ENCODE data around the gene COL27A1.

The COL27A1 gene

DNA sequence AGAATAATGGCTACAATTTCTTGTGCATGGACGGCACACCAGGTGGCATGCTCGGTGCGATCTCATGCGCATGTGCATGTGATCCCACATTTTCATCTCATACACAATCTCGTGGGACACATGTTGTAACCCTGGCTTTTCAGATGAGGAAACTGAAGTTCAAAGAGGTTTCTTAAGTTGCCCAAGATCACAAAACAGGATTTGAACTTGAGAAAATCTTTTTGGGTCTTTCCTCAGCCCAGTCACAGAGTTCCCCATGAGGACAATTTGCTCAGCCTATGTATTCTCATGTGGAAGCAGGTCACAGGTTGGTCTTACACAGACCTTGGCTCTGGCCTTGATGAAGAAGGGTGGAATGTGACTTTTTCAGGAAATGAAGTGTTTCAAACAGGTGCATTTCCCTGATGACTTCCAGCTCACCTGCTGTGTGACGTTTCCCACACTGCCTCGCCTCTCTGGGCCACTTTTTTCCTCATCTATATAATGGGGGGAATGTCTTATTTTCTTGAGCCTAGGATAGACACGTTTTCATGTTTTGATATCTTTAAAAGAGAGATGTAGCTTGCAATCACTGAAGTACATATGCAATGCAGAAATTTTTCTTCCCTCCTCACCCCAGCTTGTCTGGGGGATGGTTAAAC, 160.5 kb downstream of the COL27A1 start:
- no peak for ATAC-seq
- TF ChIP-seq GLIS3 (CRISPR knock-in tag; IDR thresholded peaks at IDR 0.05) (no peak), ZFP3 (CRISPR knock-in tag; IDR thresholded peaks at IDR 0.05) (no peak), ZNF70 (CRISPR knock-in tag; IDR thresholded peaks at IDR 0.05) (no peak), ZC3H10 (CRISPR knock-in tag; IDR thresholded peaks at IDR 0.05) (no peak), ISL1 (CRISPR knock-in tag; IDR thresholded peaks at IDR 0.05) (no peak), PPARA (CRISPR knock-in tag; IDR thresholded peaks at IDR 0.05; ENCODE audit: borderline replicate concordance) (no peak), TCF4 (CRISPR knock-in tag; IDR thresholded peaks at IDR 0.05; ENCODE audit: borderline replicate concordance) (no peak), RARB (CRISPR knock-in tag; IDR thresholded peaks at IDR 0.05) (no peak), ARNTL (CRISPR knock-in tag; IDR thresholded peaks at IDR 0.05; ENCODE audit: borderline replicate concordance, low read depth) (no peak), OSR1 (CRISPR knock-in tag; IDR thresholded peaks at IDR 0.05) (no peak), SNAI2 (CRISPR knock-in tag; IDR thresholded peaks at IDR 0.05) (no peak)
- TF ChIP-seq, protein P1, sequence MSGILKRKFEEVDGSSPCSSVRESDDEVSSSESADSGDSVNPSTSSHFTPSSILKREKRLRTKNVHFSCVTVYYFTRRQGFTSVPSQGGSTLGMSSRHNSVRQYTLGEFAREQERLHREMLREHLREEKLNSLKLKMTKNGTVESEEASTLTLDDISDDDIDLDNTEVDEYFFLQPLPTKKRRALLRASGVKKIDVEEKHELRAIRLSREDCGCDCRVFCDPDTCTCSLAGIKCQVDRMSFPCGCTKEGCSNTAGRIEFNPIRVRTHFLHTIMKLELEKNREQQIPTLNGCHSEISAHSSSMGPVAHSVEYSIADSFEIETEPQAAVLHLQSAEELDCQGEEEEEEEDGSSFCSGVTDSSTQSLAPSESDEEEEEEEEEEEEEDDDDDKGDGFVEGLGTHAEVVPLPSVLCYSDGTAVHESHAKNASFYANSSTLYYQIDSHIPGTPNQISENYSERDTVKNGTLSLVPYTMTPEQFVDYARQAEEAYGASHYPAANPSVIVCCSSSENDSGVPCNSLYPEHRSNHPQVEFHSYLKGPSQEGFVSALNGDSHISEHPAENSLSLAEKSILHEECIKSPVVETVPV (CRISPR knock-in tag; IDR thresholded peaks at IDR 0.05), result no peak
- TF ChIP-seq, protein P2, sequence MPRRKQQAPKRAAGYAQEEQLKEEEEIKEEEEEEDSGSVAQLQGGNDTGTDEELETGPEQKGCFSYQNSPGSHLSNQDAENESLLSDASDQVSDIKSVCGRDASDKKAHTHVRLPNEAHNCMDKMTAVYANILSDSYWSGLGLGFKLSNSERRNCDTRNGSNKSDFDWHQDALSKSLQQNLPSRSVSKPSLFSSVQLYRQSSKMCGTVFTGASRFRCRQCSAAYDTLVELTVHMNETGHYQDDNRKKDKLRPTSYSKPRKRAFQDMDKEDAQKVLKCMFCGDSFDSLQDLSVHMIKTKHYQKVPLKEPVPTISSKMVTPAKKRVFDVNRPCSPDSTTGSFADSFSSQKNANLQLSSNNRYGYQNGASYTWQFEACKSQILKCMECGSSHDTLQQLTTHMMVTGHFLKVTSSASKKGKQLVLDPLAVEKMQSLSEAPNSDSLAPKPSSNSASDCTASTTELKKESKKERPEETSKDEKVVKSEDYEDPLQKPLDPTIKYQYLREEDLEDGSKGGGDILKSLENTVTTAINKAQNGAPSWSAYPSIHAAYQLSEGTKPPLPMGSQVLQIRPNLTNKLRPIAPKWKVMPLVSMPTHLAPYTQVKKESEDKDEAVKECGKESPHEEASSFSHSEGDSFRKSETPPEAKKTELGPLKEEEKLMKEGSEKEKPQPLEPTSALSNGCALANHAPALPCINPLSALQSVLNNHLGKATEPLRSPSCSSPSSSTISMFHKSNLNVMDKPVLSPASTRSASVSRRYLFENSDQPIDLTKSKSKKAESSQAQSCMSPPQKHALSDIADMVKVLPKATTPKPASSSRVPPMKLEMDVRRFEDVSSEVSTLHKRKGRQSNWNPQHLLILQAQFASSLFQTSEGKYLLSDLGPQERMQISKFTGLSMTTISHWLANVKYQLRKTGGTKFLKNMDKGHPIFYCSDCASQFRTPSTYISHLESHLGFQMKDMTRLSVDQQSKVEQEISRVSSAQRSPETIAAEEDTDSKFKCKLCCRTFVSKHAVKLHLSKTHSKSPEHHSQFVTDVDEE (CRISPR knock-in tag; IDR thresholded peaks at IDR 0.05), result no peak
- TF ChIP-seq, protein P3, sequence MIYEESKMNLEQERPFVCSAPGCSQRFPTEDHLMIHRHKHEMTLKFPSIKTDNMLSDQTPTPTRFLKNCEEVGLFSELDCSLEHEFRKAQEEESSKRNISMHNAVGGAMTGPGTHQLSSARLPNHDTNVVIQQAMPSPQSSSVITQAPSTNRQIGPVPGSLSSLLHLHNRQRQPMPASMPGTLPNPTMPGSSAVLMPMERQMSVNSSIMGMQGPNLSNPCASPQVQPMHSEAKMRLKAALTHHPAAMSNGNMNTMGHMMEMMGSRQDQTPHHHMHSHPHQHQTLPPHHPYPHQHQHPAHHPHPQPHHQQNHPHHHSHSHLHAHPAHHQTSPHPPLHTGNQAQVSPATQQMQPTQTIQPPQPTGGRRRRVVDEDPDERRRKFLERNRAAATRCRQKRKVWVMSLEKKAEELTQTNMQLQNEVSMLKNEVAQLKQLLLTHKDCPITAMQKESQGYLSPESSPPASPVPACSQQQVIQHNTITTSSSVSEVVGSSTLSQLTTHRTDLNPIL (CRISPR knock-in tag; IDR thresholded peaks at IDR 0.05; ENCODE audit: low read depth), result no peak
- TF ChIP-seq, protein P4, sequence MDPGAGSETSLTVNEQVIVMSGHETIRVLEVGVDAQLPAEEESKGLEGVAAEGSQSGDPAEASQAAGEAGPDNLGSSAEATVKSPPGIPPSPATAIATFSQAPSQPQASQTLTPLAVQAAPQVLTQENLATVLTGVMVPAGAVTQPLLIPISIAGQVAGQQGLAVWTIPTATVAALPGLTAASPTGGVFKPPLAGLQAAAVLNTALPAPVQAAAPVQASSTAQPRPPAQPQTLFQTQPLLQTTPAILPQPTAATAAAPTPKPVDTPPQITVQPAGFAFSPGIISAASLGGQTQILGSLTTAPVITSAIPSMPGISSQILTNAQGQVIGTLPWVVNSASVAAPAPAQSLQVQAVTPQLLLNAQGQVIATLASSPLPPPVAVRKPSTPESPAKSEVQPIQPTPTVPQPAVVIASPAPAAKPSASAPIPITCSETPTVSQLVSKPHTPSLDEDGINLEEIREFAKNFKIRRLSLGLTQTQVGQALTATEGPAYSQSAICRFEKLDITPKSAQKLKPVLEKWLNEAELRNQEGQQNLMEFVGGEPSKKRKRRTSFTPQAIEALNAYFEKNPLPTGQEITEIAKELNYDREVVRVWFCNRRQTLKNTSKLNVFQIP (CRISPR knock-in tag; IDR thresholded peaks at IDR 0.05; ENCODE audit: borderline replicate concordance, low read depth), result no peak
- TF ChIP-seq, protein P5, sequence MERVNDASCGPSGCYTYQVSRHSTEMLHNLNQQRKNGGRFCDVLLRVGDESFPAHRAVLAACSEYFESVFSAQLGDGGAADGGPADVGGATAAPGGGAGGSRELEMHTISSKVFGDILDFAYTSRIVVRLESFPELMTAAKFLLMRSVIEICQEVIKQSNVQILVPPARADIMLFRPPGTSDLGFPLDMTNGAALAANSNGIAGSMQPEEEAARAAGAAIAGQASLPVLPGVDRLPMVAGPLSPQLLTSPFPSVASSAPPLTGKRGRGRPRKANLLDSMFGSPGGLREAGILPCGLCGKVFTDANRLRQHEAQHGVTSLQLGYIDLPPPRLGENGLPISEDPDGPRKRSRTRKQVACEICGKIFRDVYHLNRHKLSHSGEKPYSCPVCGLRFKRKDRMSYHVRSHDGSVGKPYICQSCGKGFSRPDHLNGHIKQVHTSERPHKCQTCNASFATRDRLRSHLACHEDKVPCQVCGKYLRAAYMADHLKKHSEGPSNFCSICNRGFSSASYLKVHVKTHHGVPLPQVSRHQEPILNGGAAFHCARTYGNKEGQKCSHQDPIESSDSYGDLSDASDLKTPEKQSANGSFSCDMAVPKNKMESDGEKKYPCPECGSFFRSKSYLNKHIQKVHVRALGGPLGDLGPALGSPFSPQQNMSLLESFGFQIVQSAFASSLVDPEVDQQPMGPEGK (CRISPR knock-in tag; IDR thresholded peaks at IDR 0.05; ENCODE audit: borderline replicate concordance), result no peak

DNA sequence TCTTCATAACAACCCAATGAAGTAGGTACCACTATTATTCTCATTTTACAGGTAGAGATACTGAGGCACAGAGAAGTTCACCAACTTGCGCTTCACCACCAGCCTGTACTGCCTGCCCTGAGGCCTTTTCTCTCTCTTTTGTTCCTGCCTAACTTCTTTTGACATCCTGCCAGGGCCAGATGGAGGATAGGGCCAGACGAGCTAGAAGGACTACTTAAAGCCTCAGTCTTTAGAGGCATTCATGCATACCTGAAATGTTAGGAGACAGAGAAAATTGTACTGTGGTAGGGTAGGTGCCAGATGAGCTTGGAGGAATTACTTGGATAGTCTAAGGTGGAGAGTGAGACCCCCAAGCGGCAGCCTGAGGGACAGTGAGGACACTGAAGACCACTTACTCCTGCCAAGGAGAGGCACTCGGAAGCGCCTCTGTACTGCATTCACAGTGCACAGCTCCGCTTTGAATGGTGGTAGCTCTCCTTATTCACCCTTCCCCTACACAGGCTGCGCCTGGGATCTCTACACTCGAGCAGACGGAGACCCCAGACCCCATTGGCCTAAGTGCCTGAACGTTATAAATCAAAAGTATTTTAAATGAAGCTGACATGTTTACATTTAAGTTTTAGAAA, 161.4 kb downstream of the COL27A1 start:
- TF ChIP-seq ZNF8 (CRISPR knock-in tag; IDR thresholded peaks at IDR 0.05) (no peak), OSR1 (CRISPR knock-in tag; IDR thresholded peaks at IDR 0.05) (no peak), ARNTL (CRISPR knock-in tag; IDR thresholded peaks at IDR 0.05; ENCODE audit: borderline replicate concordance, low read depth) (no peak), TOX (CRISPR knock-in tag; IDR thresholded peaks at IDR 0.05; ENCODE audit: borderline replicate concordance) (no peak), GLIS3 (CRISPR knock-in tag; IDR thresholded peaks at IDR 0.05) (no peak), ZC3H10 (CRISPR knock-in tag; IDR thresholded peaks at IDR 0.05) (no peak), ZFP3 (CRISPR knock-in tag; IDR thresholded peaks at IDR 0.05) (no peak), ISL1 (CRISPR knock-in tag; IDR thresholded peaks at IDR 0.05) (no peak), SNAI2 (CRISPR knock-in tag; IDR thresholded peaks at IDR 0.05) (no peak), ESRRG (CRISPR knock-in tag; IDR thresholded peaks at IDR 0.05) (no peak)
- TF ChIP-seq, protein P4 (CRISPR knock-in tag; IDR thresholded peaks at IDR 0.05; ENCODE audit: borderline replicate concordance, low read depth), result no peak
- no peak for ATAC-seq
